HFFc6 (cell line): ENCODE results near the gene OSBPL5. TPM values are rescaled to one million over a fixed set of nuclear protein-coding genes. Genes with fewer than 3 reads are reported as not detected.

Experiments
- DNase-seq: peaks from one replicate; pipeline ENCODE4 v3.0.0-alpha.2; 2018
- H3K27ac Mint-ChIP-seq: 2 replicates; pipeline ENCODE4 v1.8.0; 2020; ENCODE audit warnings: mild to moderate bottlenecking, mixed read lengths
- H3K27me3 Mint-ChIP-seq: 2 replicates; pipeline ENCODE4 v1.8.0; 2021; ENCODE audit warnings: mild to moderate bottlenecking, moderate library complexity, mixed read lengths; ENCODE audit not compliant: insufficient read depth
- H3K36me3 Mint-ChIP-seq: 2 replicates; pipeline ENCODE4 v1.8.0; 2021; ENCODE audit warnings: low read depth, mixed read lengths
- H3K4me1 Mint-ChIP-seq: 2 replicates; pipeline ENCODE4 v1.8.0; 2020; ENCODE audit warnings: low read depth, mixed read lengths
- H3K4me3 Mint-ChIP-seq: 2 replicates; pipeline ENCODE4 v1.8.0; 2020; ENCODE audit warnings: mild to moderate bottlenecking, moderate library complexity, mixed read lengths
- H3K9me3 Mint-ChIP-seq: 2 replicates; pipeline ENCODE4 v1.8.0; 2020; ENCODE audit warnings: mild to moderate bottlenecking, mixed read lengths
- total RNA-seq, 6 experiments: library from RNA; stranded (reverse); fragmentation: NEBNext Ultra II Directional; extraction: Animal tissue kit (Norgen Biotek cat#: 25700); gene quantifications; 2 replicates in 1 of 6; 3 replicates in 5 of 6; pipeline ENCODE4 v1.2.3, GENCODE V29; 2021
- TF ChIP-seq, protein P1 (sequence below): fragments of 200-600 bp; sonication (generic); IDR thresholded peaks from 2 replicates; pipeline ENCODE4 v1.5.0; 2021; ENCODE audit warnings: antibody characterized with exemption, mild to moderate bottlenecking

The OSBPL5 gene
- total RNA-seq, 6 experiments from 2014 or later, result 32.6 to 42.6 (median 36.7) TPM

DNA sequence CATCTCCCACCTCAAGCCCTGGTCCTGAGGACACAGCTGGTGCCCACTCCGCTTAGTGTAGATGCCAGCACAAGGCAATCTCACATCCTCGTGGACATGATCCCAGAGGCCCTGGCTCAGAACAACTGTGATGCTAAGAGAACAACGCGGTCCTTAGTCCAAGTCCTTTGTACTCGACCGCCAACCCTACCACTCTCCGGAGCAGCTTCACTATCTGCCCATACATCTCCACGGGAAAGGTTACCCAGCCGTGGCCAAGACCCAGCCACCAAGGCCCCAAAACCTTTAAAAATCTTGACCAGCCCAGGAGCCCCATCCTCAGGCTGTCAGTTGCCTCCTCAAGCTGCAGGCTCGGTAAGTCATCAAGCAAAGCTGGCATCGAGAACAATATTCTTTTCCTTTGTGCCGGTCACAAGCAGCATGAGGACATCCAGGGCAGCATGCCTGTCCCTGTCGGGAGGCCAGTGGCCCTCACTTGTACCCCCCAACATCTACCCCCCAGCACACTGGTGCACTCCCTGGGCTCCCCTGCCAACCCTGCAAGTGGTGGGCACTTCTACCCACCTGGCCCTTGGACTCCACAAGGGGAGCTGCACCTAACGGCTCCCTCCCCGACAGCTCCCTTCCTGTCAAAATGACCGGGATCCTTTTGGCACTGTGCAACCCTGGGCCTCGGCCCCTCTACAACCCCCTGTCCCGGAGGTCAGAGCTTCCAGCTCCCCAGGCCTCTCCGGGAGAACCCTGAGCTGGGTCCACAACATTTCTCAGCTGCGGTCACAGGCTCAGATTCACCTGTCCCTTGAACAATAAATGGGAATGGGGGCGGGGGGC is 2.5 kb downstream of the OSBPL5 start:
- Mint-ChIP-seq H3K4me3 (peak overlapping the region; percentile 92), H3K36me3 (no peaks in the 10 kb centered on the region), H3K4me1 (peaks cover 58% of the 10 kb centered on the region), H3K9me3 (no peaks in the 10 kb centered on the region), H3K27ac (peak overlapping the region; percentile 68), H3K27me3 (peaks cover 6% of the 10 kb centered on the region; the same call in 1 of the 2 replicates)
- TF ChIP-seq, protein P1, sequence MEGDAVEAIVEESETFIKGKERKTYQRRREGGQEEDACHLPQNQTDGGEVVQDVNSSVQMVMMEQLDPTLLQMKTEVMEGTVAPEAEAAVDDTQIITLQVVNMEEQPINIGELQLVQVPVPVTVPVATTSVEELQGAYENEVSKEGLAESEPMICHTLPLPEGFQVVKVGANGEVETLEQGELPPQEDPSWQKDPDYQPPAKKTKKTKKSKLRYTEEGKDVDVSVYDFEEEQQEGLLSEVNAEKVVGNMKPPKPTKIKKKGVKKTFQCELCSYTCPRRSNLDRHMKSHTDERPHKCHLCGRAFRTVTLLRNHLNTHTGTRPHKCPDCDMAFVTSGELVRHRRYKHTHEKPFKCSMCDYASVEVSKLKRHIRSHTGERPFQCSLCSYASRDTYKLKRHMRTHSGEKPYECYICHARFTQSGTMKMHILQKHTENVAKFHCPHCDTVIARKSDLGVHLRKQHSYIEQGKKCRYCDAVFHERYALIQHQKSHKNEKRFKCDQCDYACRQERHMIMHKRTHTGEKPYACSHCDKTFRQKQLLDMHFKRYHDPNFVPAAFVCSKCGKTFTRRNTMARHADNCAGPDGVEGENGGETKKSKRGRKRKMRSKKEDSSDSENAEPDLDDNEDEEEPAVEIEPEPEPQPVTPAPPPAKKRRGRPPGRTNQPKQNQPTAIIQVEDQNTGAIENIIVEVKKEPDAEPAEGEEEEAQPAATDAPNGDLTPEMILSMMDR, result no peak
- no peak for DNase-seq

DNA sequence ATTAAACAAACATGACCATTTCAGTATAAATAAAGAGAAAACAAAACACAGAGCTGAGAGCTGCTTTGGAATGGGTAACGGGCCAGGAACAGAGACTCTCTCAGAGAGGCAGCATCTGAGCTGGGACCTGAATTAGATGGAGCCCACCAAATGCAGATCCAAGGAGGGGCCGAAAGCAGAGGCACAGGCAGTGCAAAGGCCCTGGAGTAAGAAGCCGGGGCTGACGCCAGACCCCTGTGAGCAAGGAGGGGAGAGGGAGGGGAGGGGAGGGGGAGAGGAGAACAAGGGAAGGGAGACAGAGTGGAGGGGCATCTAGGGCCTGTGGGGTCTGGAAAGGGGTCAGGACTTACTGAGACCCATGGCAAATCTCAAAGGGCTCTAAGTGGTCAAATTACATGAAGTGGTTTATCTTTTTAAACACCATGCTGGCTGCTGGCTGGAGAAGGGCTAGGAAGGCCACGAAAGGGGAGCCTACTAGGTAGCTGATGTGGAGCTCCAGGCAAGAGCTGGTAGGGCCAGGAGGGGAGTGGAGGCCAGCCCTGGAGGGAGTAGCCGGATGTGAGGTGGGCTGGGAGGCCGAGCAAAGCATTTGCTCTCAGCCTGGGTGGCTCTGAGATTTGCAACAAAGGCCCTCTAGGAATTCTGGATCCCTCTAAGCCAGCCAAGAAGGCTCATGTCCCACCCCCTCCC is 3.2 kb downstream of the OSBPL5 start:
- TF ChIP-seq, protein P1, result no peak
- peak overlapping the region; percentile 82 for H3K4me3 Mint-ChIP-seq
- H3K4me1 Mint-ChIP-seq, result peaks cover 66% of the 10 kb centered on the region
- no peak for DNase-seq
- H3K27me3 Mint-ChIP-seq, result peaks cover 6% of the 10 kb centered on the region; the same call in 1 of the 2 replicates
- no peaks in the 10 kb centered on the region for H3K9me3 Mint-ChIP-seq
- H3K27ac Mint-ChIP-seq, result peak overlapping the region; percentile 73
- H3K36me3 Mint-ChIP-seq, result no peaks in the 10 kb centered on the region

GRCh38 chr11:3161309-3161708 is 3.8 kb downstream of the OSBPL5 start:
- peak; percentile 21 for DNase-seq
- Mint-ChIP-seq H3K4me3 (peak overlapping the region; percentile 82), H3K27me3 (peaks cover 6% of the 10 kb centered on the region; the same call in 1 of the 2 replicates), H3K27ac (peak overlapping the region; percentile 73), H3K36me3 (no peaks in the 10 kb centered on the region), H3K4me1 (peaks cover 71% of the 10 kb centered on the region), H3K9me3 (no peaks in the 10 kb centered on the region)
- TF ChIP-seq, protein P1, result no peak

- peaks cover 2% of the 10 kb centered on the region; the same call in 1 of the 2 replicates for H3K27me3 Mint-ChIP-seq
- peak overlapping the region; percentile 73 for H3K27ac Mint-ChIP-seq
- no peaks in the 10 kb centered on the region for H3K36me3 Mint-ChIP-seq
Observed at GRCh38 chr11:3160252-3161031, 4.7 kb downstream of the OSBPL5 start.

More at GRCh38 chr11:3160252-3161031, 4.7 kb downstream of the OSBPL5 start:
- DNase-seq, result peak; percentile 88
- H3K4me1 Mint-ChIP-seq, result peaks cover 75% of the 10 kb centered on the region
- TF ChIP-seq, protein P1, result no peak
- no peaks in the 10 kb centered on the region for H3K9me3 Mint-ChIP-seq
- peak overlapping the region; percentile 82 for H3K4me3 Mint-ChIP-seq
